Esophagus muscularis mucosa (tissue), 4 donors: ENCODE measurements around the gene GCFC2. TPM values are rescaled to one million over a fixed set of nuclear protein-coding genes. Genes with fewer than 3 reads are reported as not detected.
"Not testable (repeated sequence)": the region's sequence is repeated elsewhere in the genome, so short reads cannot be mapped to it uniquely, and the experiment has no call there.

Experiments
- DNase-seq: peaks from one replicate; pipeline ENCODE4 v3.0.0-alpha.2; 2017; ENCODE audit errors: extremely low spot score
- H3K27ac ChIP-seq, 4 donors: fragments of 200-600 bp; sonication (generic); replicated peaks in 1 of 4; 1 replicate in 3 of 4; 2 replicates in 1 of 4; pipeline ENCODE4 v1.5.1; 2016 to 2019; ENCODE audit warnings: mild to moderate bottlenecking in 1 of 4
- H3K27me3 ChIP-seq, 4 donors: fragments of 200-600 bp; sonication (generic); one replicate each; pipeline versions ENCODE4 v1.5.1 to v1.6.0; 2016 to 2019
- H3K36me3 ChIP-seq, 4 donors: fragments of 200-600 bp; sonication (generic); one replicate each; pipeline ENCODE4 v1.5.1; 2016 to 2019
- H3K4me1 ChIP-seq, 4 donors: fragments of 200-600 bp; sonication (generic); one replicate each; pipeline ENCODE4 v1.5.1; 2016 to 2019
- H3K4me3 ChIP-seq, 4 donors: fragments of 200-600 bp; sonication (generic); 1 replicate in 2 of 4; 2 replicates in 2 of 4; pipeline ENCODE4 v1.5.1; 2016 to 2019; ENCODE audit warnings: mild to moderate bottlenecking in 4 of 4, moderate library complexity in 1 of 4
- H3K9me3 ChIP-seq, 4 donors: fragments of 200-600 bp; sonication (generic); 1 replicate in 3 of 4; 2 replicates in 1 of 4; pipeline ENCODE4 v1.5.1; 2016 to 2019
- CTCF ChIP-seq, 3 experiments: fragments of 200-600 bp in 2 of 3; fragments of 450-650 bp in 1 of 3; sonication (generic) in 2 of 3; IDR thresholded peaks; one replicate each; pipeline ENCODE4 v1.5.1; 2017 to 2019; ENCODE audit warnings: antibody characterized with exemption in 3 of 3, mild to moderate bottlenecking in 2 of 3, moderate library complexity in 1 of 3
- EP300 ChIP-seq: sonication (generic); formaldehyde crosslinking; IDR thresholded peaks from one replicate; pipeline ENCODE4 v1.6.1; 2017; ENCODE audit warnings: antibody characterized with exemption
- POLR2A ChIP-seq: fragments of 450-650 bp; IDR thresholded peaks from one replicate; pipeline ENCODE4 v1.6.1; 2017; ENCODE audit warnings: antibody characterized with exemption, moderate library complexity, mild to moderate bottlenecking, low read depth
- POLR2AphosphoS5 ChIP-seq, 2 donors: sonication (generic); formaldehyde crosslinking; IDR thresholded peaks; one replicate each; pipeline ENCODE4 v1.6.1; 2017; ENCODE audit warnings: antibody characterized with exemption in 2 of 2
- WGBS: methylation state at CpG from one replicate; pipeline ENCODE4 v1.1.5; 2018; 5-methylcytosine and 5-hydroxymethylcytosine counted together
- intact Hi-C: fragments of 100-400 bp; cut with DNase I; formaldehyde crosslinking; loops from one replicate; pipeline ENCODE4 v1.15.1; 2023
- total RNA-seq, 4 donors: library from RNA; depleted of rRNA; stranded (reverse); fragments of >200 nt; gene quantifications; one replicate each; pipeline versions ENCODE4 v1.1.0 to v1.2.1, GENCODE V29; 2016

Gene GCFC2
- total RNA-seq, 4 donors from 2014 or later: 19.4 to 23.3 (median 22.2) TPM

GRCh38 chr2:75679556-75679955, 31.2 kb downstream of the GCFC2 start:
- 93% methylated on average over 1 of the region's 1 CpG for WGBS
- no peak for DNase-seq
- Histone ChIP-seq H3K4me3 (no peak overlapping the region), H3K4me1 (peaks cover 0 to 8% (median 6%) of the 10 kb centered on the region in 4 donors), H3K9me3 (no peaks in the 10 kb centered on the region), H3K27ac (no peak overlapping the region), H3K27me3 (no peaks in the 10 kb centered on the region), H3K36me3 (peaks cover 12 to 49% (median 18%) of the 10 kb centered on the region in 4 donors)
- intact Hi-C loops: loop anchor here (5.0 kb wide), 1 partner anchor 37 kb away; no protein-coding TSS in a partner anchor
- TF ChIP-seq POLR2A: no peak
- no peak for TF ChIP-seq CTCF (IDR thresholded peaks at IDR 0.05)
- TF ChIP-seq POLR2AphosphoS5 (IDR thresholded peaks at IDR 0.05): no peak
- TF ChIP-seq EP300: no peak

GRCh38 chr2:75676464-75676863, 34.3 kb downstream of the GCFC2 start:
- 93% methylated on average over 3 of the region's 3 CpGs for WGBS
- no peak overlapping the region for H3K27ac ChIP-seq
- H3K27me3 ChIP-seq: no peaks in the 10 kb centered on the region
- no peak for DNase-seq
- H3K36me3 ChIP-seq: peaks cover 12 to 40% (median 20%) of the 10 kb centered on the region in 4 donors
- intact Hi-C loops: loop anchor here (5.0 kb wide), 1 partner anchor 34 kb away; no protein-coding TSS in a partner anchor
- H3K4me3 ChIP-seq: no peak overlapping the region
- TF ChIP-seq EP300 (no peak), POLR2A (no peak), CTCF (IDR thresholded peaks at IDR 0.05) (no peak)
- peaks cover 0 to 8% (median 6%) of the 10 kb centered on the region in 4 donors for H3K4me1 ChIP-seq
- no peaks in the 10 kb centered on the region for H3K9me3 ChIP-seq

GRCh38 chr2:75675908-75676307, 34.8 kb downstream of the GCFC2 start:
- Histone ChIP-seq H3K9me3 (no peaks in the 10 kb centered on the region), H3K4me1 (peaks cover 0 to 8% (median 6%) of the 10 kb centered on the region in 4 donors), H3K4me3 (no peak overlapping the region), H3K36me3 (peaks cover 6 to 40% (median 21%) of the 10 kb centered on the region in 4 donors), H3K27ac (no peak overlapping the region), H3K27me3 (no peaks in the 10 kb centered on the region)
- TF ChIP-seq POLR2AphosphoS5 (IDR thresholded peaks at IDR 0.05): no peak
- TF ChIP-seq EP300: no peak
- no peak for TF ChIP-seq POLR2A
- no peak for TF ChIP-seq CTCF (IDR thresholded peaks at IDR 0.05)
- WGBS: 92% methylated on average over 3 of the region's 3 CpGs
- intact Hi-C loops: loop anchor here (5.0 kb wide), 1 partner anchor 34 kb away; no protein-coding TSS in a partner anchor
- DNase-seq: no peak

- intact Hi-C loops: loop anchor here (5.0 kb wide), 1 partner anchor 33 kb away; no protein-coding TSS in a partner anchor
Measured at GRCh38 chr2:75675423-75675822, 35.3 kb downstream of the GCFC2 start.

GRCh38 chr2:75667884-75668283, 42.8 kb downstream of the GCFC2 start:
- no peaks in the 10 kb centered on the region for H3K9me3 ChIP-seq
- no peak for DNase-seq
- H3K27me3 ChIP-seq: no peaks in the 10 kb centered on the region
- H3K4me1 ChIP-seq: no peaks in the 10 kb centered on the region
- H3K27ac ChIP-seq: no peak overlapping the region
- 97% methylated on average over 2 of the region's 2 CpGs for WGBS
- peaks cover 8 to 65% (median 38%) of the 10 kb centered on the region in 4 donors for H3K36me3 ChIP-seq
- no peak for TF ChIP-seq EP300
- no peak for TF ChIP-seq CTCF (IDR thresholded peaks at IDR 0.05)
- no peak for TF ChIP-seq POLR2AphosphoS5 (IDR thresholded peaks at IDR 0.05)
- TF ChIP-seq POLR2A: no peak
- intact Hi-C loops: no loop called here
- H3K4me3 ChIP-seq: no peak overlapping the region

More at GRCh38 chr2:75675423-75675822, 35.3 kb downstream of the GCFC2 start:
- H3K4me1 ChIP-seq, H3K4me3 ChIP-seq, H3K27ac ChIP-seq, H3K27me3 ChIP-seq, DNase-seq, H3K9me3 ChIP-seq: not testable (repeated sequence)
- 88% methylated on average over 4 of the region's 4 CpGs for WGBS
- peaks cover 6 to 40% (median 23%) of the 10 kb centered on the region in 4 donors for H3K36me3 ChIP-seq
